CD4-positive, alpha-beta T cell (primary cell): ENCODE data around the gene TSSK2. TPM values are rescaled to one million over a fixed set of nuclear protein-coding genes. Genes with fewer than 3 reads are reported as not detected.

ENCODE experiments used
- ATAC-seq: fragments of 200-7000 bp; cut with Tn5 transposase; one replicate; pipeline ENCODE4 v1.10.0; 2022; ENCODE audit warnings: mild to moderate bottlenecking; ENCODE audit not compliant: poor library complexity
- CTCF ChIA-PET: fragments of 350-600 bp; sonication (Branson Sonifier 250); formaldehyde crosslinking; loops from one replicate; lab custom pipeline; 2021; ENCODE audit warnings: antibody characterized with exemption, inconsistent platforms; lab: Charles Lee
- POLR2A ChIA-PET: fragments of 350-600 bp; sonication (Branson Sonifier 250); formaldehyde crosslinking; loops from one replicate; lab custom pipeline; 2021; ENCODE audit warnings: antibody characterized with exemption, inconsistent platforms; lab: Charles Lee
- DNase-seq, 14 experiments: peaks; one replicate each; pipeline ENCODE4 v3.0.0-alpha.2; 2013 to 2020; ENCODE audit warnings: mixed read lengths in 2 of 14
- H3K27ac ChIP-seq, 2 donors: one replicate each; pipeline versions ENCODE4 v1.5.1 to v1.7.0; 2013; ENCODE audit warnings: low read length in 2 of 2, low read depth in 1 of 2, mild to moderate bottlenecking in 1 of 2
- H3K27me3 ChIP-seq, 2 experiments: 1 replicate in 1 of 2; 2 replicates in 1 of 2; pipeline versions ENCODE4 v1.6.1 to v1.7.0; 2013; ENCODE audit warnings: low read length in 2 of 2, control low read depth in 1 of 2, mild to moderate bottlenecking in 1 of 2, moderate library complexity in 1 of 2; ENCODE audit not compliant: insufficient read depth in 2 of 2, control insufficient read depth in 1 of 2
- H3K36me3 ChIP-seq: one replicate; pipeline ENCODE4 v1.6.1; 2013; ENCODE audit warnings: low read length, control low read depth; ENCODE audit not compliant: insufficient read depth
- H3K4me1 ChIP-seq: one replicate; pipeline ENCODE4 v1.6.1; 2013; ENCODE audit warnings: low read length, control low read depth; ENCODE audit not compliant: insufficient read depth
- H3K4me3 ChIP-seq: one replicate; pipeline ENCODE4 v1.5.1; 2013; ENCODE audit warnings: mild to moderate bottlenecking, low read length, moderate library complexity
- H3K9me3 ChIP-seq, 2 experiments: 1 replicate in 1 of 2; 2 replicates in 1 of 2; pipeline versions ENCODE4 v1.6.1 to v1.7.0; 2013; ENCODE audit warnings: low read length in 2 of 2, mild to moderate bottlenecking in 2 of 2, control low read depth in 1 of 2, moderate library complexity in 1 of 2; ENCODE audit not compliant: control insufficient read depth in 1 of 2, insufficient read depth in 1 of 2
- H3K27ac Mint-ChIP-seq: one replicate; pipeline ENCODE4 v1.8.0; 2020; ENCODE audit warnings: mixed read lengths
- H3K27me3 Mint-ChIP-seq: one replicate; pipeline ENCODE4 v1.8.0; 2021; ENCODE audit warnings: mixed read lengths
- H3K36me3 Mint-ChIP-seq: one replicate; pipeline ENCODE4 v1.8.0; 2021; ENCODE audit warnings: low read depth, mixed read lengths
- H3K4me1 Mint-ChIP-seq: one replicate; pipeline ENCODE4 v1.8.0; 2021; ENCODE audit warnings: low read depth, mixed read lengths
- H3K4me3 Mint-ChIP-seq: one replicate; pipeline ENCODE4 v1.8.0; 2020; ENCODE audit warnings: mild to moderate bottlenecking, mixed read lengths
- H3K9me3 Mint-ChIP-seq: one replicate; pipeline ENCODE4 v1.8.0; 2020; ENCODE audit warnings: mixed read lengths
- intact Hi-C, 2 experiments: fragments of 100-400 bp; cut with DNase I in 1 of 2; cut with micrococcal nuclease in 1 of 2; formaldehyde crosslinking; loops; one replicate each; pipeline versions ENCODE4 v1.15.1 to v1.9.0; 2023 to 2025; cut with DNase I, micrococcal nuclease
- total RNA-seq, 174 experiments: library from RNA in 2 of 174; stranded (reverse) in 2 of 174; gene quantifications; one replicate each; pipeline ENCODE4 v1.2.3 and lab custom pipeline; 2021 to 2026
- TF ChIP-seq, protein P1 (sequence below): fragments of 200-600 bp; IDR thresholded peaks from one replicate; pipeline ENCODE4 v1.8.0; 2022; ENCODE audit warnings: antibody characterized with exemption, mild to moderate bottlenecking

The TSSK2 gene
- total RNA-seq, 2 experiments from 2014 or later, result 0.31 TPM; not detected in 1

DNA sequence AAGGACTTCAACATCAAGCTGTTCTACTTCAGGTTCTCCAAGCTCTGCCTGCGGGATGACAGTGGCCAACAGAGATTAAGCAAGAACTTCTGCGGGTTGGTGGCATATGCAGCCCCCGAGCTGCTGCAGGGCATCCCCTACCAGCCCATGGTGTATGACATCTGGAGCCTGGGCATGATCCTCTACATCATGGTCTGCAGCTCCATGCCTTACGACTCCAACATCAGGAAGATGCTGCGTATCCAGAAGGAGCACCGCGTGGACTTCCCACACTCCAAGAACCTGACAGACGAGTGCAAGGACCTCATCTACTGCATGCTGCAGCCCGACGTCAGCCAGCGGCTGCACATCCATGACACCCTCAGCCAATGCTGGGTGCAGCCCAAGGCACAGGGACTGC, 6.1 kb upstream of the TSSK2 start:
- no peaks in the 10 kb centered on the region for H3K9me3 Mint-ChIP-seq
- no peak for ATAC-seq
- intact Hi-C loops, result no loop called here
- H3K27me3 ChIP-seq, result no peaks in the 10 kb centered on the region
- H3K9me3 ChIP-seq, result no peaks in the 10 kb centered on the region
- TF ChIP-seq, protein P1, sequence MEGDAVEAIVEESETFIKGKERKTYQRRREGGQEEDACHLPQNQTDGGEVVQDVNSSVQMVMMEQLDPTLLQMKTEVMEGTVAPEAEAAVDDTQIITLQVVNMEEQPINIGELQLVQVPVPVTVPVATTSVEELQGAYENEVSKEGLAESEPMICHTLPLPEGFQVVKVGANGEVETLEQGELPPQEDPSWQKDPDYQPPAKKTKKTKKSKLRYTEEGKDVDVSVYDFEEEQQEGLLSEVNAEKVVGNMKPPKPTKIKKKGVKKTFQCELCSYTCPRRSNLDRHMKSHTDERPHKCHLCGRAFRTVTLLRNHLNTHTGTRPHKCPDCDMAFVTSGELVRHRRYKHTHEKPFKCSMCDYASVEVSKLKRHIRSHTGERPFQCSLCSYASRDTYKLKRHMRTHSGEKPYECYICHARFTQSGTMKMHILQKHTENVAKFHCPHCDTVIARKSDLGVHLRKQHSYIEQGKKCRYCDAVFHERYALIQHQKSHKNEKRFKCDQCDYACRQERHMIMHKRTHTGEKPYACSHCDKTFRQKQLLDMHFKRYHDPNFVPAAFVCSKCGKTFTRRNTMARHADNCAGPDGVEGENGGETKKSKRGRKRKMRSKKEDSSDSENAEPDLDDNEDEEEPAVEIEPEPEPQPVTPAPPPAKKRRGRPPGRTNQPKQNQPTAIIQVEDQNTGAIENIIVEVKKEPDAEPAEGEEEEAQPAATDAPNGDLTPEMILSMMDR, result no peak
- no peaks in the 10 kb centered on the region for H3K27me3 Mint-ChIP-seq
- no peak for DNase-seq
- H3K4me3 Mint-ChIP-seq, result no peak overlapping the region
- peaks cover 25% of the 10 kb centered on the region for H3K4me1 Mint-ChIP-seq
- H3K4me1 ChIP-seq, result peaks cover 24% of the 10 kb centered on the region
- ChIA-PET POLR2A (interaction anchor here (1.3 kb wide), 1 partner anchor 19 kb away, joined by 3 read pairs; the partner anchor contains the start of gene ESS2), CTCF (interaction anchor here (0.6 to 1.0 kb wide), 2 partner anchors 19 to 33 kb away, joined by 3 read pairs; partner anchors contain the start of gene ESS2)
- H3K36me3 ChIP-seq, result no peaks in the 10 kb centered on the region
- no peak overlapping the region for H3K27ac ChIP-seq
- H3K36me3 Mint-ChIP-seq, result peaks cover 12% of the 10 kb centered on the region
- no peak overlapping the region for H3K27ac Mint-ChIP-seq
- no peak overlapping the region for H3K4me3 ChIP-seq

DNA sequence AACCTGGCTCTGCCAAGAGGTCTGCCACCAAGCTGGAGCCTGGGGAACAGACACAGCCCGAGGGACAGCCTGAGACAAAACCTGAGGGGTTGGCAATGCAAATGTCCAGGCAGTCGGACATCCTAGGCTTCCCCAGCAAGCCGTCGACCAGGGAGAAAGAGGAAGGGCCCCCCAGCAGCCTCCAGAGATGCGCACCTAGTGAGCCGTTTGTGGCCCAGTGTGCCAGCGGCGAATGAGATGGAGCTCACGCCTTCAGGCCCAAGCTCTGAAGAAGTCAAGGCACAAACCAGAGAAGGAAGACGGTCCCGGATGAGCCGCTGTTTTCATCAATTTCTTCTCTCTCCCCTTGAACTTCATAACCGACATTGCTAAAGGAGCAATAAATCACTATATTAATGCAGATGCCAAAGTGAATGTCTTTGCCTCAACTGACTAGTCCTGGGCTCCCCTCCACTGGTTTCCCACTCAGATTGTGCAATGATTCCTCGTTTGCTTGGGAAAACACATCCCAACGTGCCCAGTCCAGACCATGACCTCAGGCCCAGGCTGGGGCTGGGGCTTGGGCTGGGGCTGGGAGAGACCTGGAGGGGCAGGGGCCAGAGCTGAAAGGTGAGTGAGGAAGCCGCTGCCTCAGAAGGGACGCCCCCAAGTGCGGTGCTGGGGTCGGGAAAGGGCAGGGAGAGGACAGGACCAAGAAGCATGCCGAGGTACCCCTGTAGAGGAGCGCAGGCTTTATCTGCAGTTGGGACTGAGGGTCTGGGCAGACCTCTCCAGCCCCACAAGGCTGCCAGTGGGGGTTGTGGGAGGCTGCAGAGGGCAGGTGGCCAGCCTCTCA, 5.4 kb upstream of the TSSK2 start:
- Histone ChIP-seq H3K4me3 (no peak overlapping the region), H3K4me1 (peaks cover 17% of the 10 kb centered on the region), H3K27me3 (no peaks in the 10 kb centered on the region), H3K27ac (no peak overlapping the region), H3K36me3 (no peaks in the 10 kb centered on the region), H3K9me3 (no peaks in the 10 kb centered on the region)
- DNase-seq (no peak), ATAC-seq (no peak)
- no peaks in the 10 kb centered on the region for H3K9me3 Mint-ChIP-seq
- no peak overlapping the region for H3K4me3 Mint-ChIP-seq
- H3K36me3 Mint-ChIP-seq, result peaks cover 8% of the 10 kb centered on the region
- no peak overlapping the region for H3K27ac Mint-ChIP-seq
- ChIA-PET POLR2A (interaction anchor here (1.3 kb wide), 1 partner anchor 19 kb away, joined by 3 read pairs; the partner anchor contains the start of gene ESS2), CTCF (interaction anchor here (0.6 to 1.0 kb wide), 2 partner anchors 19 to 32 kb away, joined by 3 read pairs; partner anchors contain the start of gene ESS2)
- TF ChIP-seq, protein P1, result no peak
- intact Hi-C loops, result no loop called here
- H3K27me3 Mint-ChIP-seq, result no peaks in the 10 kb centered on the region
- H3K4me1 Mint-ChIP-seq, result peaks cover 18% of the 10 kb centered on the region

DNA sequence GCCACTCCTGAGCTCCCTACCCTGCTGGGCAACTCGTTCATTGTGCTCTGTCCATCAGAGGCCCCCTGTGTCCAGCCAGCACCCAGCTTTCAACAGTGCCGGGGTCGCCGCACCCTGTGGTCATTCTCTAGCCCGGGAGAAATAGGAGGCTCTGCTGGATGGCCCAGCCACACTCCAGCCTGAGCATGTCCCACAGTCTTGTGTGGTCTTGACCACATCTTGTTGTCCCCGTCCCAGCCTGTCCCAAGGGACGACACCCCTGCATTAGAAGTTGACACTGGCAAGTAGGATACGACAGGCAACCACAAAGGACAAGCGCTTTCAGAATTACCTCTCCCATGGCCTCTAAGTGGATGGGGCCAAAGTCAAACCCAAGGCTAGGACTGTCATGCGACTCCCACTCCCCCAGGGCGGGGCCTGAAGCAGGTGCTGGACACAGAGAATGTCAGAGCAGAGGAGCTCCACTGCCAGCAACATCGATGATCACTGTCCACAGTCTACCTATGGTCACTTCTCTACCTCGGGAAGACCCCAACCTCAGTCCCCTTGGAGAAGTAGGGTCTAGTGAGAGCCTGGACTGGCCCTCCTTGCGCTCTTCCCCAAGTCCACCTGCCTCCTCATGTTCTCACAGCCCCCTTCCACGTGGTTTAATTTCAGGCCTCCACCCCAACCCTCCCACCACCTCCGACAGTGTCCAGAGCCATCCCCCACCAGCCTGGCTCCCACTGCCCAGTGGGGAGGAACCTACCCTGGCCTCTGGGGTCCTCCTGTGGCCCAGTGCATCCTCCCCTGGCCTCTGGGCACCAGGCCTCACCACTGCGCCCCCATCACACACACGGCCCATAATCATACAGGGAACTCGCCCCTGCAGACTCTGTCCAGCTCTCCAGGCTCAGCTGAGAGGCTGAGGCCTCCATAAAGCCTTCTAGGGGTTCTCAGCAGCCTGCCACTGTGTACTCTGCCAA, 4.5 kb upstream of the TSSK2 start:
- Mint-ChIP-seq H3K4me3 (no peak overlapping the region), H3K36me3 (peaks cover 6% of the 10 kb centered on the region), H3K4me1 (peaks cover 11% of the 10 kb centered on the region), H3K9me3 (no peaks in the 10 kb centered on the region), H3K27ac (no peak overlapping the region), H3K27me3 (no peaks in the 10 kb centered on the region)
- Histone ChIP-seq H3K4me3 (no peak overlapping the region), H3K27ac (no peak overlapping the region), H3K4me1 (peaks cover 8% of the 10 kb centered on the region), H3K27me3 (no peaks in the 10 kb centered on the region), H3K9me3 (no peaks in the 10 kb centered on the region), H3K36me3 (no peaks in the 10 kb centered on the region)
- ChIA-PET POLR2A (no interaction called here), CTCF (no interaction called here)
- no peak for DNase-seq
- intact Hi-C loops, result no loop called here
- TF ChIP-seq, protein P1, result no peak
- no peak for ATAC-seq
